ENCODE data around the gene PDE4B.

The PDE4B gene

DNA sequence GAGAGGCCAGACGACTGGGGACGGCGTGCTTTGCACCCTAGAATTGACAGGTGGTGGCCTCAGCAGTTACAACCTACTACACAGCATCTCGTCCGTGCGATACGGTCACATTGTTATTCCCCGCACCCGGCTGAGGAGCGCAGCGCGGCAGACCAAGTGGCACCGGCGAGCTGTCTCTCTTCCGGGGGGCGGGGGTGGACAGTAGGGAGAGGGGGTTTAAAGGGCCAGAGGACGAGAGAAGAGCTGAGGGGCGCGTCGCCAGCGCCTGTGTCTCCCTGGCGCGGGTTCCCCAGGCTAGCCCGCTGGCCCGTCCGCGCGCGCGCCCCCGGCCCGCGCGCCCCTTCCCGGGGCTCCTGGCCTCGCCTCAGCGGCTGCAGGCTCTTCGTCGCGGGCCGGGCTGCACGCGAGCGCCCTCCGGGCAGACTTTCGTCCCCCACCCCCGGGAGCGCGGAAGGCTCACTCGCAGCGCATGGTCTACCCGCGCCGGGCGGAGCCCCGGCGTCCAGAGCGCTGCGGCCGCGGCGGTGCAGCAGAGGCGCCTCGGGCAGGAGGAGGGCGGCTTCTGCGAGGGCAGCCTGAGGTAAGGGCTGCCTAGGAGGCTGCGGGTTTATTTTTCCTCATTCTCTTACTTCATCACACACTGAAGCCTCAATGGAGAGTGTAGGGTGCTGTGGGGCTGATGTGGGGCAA lies at the start of gene PDE4B:
Gene PDE4B, plus strand, starts transcription at position 227 of the 690 bp plus-strand sequence.
- intact Hi-C loops (cut with DNase I), result no loop called here
- peak in 8 of 10 donors; percentile 13 to 90 (median 28) for DNase-seq

- intact Hi-C loops (cut with DNase I), result no loop called here
- DNase-seq, result no peak
These were observed 48.0 kb upstream of the PDE4B start for GRCh38 chr1:65744731-65745130.

DNA sequence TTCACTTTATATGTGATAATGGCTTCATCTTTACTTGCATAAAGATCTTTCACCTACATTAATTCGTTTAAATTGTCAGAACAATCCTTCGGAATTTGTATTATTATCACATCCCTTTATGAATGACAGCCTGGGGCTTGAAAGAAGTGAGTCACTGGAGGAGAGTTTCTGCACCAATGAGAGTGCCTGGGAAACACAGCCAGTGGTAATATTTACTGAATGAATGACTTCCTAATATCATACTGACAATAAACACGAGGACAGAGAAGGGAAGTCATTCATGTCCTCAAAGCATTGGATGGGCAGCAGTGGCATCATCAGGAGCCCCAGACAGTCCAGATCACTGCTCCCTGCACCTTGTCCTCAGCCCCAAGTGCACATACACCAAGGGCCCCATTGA lies 40.7 kb upstream of the PDE4B start:
- peak in 1 of 10 donors; percentile 19 for DNase-seq

GRCh38 chr1:65756616-65757015 lies 36.1 kb upstream of the PDE4B start:
- no peak for DNase-seq
- intact Hi-C loops (cut with DNase I), result no loop called here

More for the DNA sequence above, 40.7 kb upstream of the PDE4B start:
- intact Hi-C loops (cut with DNase I), result no loop called here

DNA sequence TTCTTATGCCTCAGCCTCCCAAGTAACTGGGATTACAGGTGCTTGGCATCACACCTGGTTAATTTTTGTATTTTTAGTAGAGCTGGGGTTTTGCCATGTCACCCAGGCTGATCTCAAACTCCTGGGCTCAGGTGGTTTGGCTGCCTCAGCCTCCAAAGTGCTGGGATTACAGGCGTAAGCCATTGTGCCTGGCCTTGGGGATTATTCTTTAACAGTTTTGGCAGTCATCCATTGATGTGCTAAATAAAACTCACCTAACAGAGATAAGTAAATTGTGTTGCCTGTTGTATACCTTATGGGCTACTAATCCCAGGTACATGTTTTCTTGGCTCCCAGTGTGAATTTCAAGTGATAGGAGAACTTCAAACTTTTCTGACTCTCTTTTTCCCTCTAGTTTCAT lies 35.2 kb upstream of the PDE4B start:
- DNase-seq, result no peak
- intact Hi-C loops (cut with DNase I), result no loop called here

DNA sequence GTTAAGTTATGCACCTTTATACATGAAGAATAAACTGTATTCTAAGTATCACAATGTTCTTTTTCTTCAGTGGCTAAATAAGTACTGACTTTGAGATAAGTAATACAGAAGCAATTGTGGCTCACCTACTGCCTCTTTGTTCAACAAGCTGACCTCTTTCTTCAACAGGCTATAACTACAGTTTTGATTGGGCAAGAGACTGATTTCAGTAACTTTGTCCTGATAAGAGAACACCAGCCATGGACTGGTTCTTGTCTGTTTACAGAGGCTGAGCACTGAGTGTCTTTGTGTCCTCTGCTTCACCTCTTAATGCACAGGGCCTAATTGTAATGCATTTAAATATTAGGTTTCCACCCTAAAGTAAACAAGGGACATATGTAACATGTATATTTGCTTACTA lies 34.6 kb upstream of the PDE4B start:
- intact Hi-C loops (cut with DNase I), result no loop called here
- DNase-seq, result no peak

DNA sequence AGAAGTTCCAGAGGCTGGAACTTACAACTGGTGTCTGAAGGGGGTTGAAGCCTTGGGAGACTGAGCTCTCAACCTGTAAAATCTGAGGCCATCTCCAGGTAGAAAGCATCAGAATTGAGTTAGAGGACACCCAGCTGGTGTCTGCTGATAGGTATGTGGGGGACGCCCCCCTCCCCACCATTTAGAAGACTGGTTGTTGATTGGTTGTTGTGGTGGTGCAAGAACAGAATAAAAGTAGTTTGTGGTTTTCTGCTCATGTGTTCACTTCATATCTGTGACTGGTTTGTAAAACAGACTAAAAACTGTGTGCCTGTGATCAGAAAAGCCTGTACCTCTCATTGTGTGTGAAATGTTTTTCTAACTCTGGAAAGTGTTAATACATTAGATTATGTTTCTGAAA lies 33.2 kb upstream of the PDE4B start:
- DNase-seq, result no peak
- intact Hi-C loops (cut with DNase I), result no loop called here

- intact Hi-C loops (cut with DNase I), result no loop called here
- no peak for DNase-seq
These were observed 30.4 kb upstream of the PDE4B start for GRCh38 chr1:65762081-65762862.

- intact Hi-C loops (cut with DNase I), result no loop called here
- DNase-seq, result no peak
These were observed 28.6 kb upstream of the PDE4B start for GRCh38 chr1:65764052-65764451.

GRCh38 chr1:65765631-65766030 lies 27.1 kb upstream of the PDE4B start:
- intact Hi-C loops (cut with DNase I), result no loop called here
- no peak for DNase-seq

GRCh38 chr1:65769636-65770035 lies 23.1 kb upstream of the PDE4B start:
- no peak for DNase-seq
- intact Hi-C loops (cut with DNase I), result no loop called here

GRCh38 chr1:65772607-65773006 lies 20.1 kb upstream of the PDE4B start:
- DNase-seq, result no peak
- intact Hi-C loops (cut with DNase I), result no loop called here

GRCh38 chr1:65773391-65774123 lies 19.1 kb upstream of the PDE4B start:
- intact Hi-C loops (cut with DNase I), result no loop called here
- no peak for DNase-seq

DNA sequence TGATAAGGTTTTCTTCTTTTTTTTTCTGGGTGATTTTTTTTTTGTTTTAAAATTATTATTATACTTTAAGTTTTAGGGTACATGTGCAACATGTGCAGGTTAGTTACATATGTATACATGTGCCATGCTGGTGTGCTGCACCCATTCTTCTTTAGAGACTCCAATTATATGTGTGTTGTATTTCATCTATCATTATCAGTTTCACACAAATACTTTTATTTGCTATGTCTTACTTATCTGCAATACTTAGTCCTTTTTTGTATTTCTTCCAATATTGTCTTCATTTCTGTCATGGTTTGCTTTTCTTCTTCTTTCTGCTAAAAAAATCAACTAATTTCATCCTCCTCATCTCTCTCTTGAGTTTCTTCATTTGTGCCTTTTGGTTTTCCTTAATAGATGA lies 3.9 kb upstream of the PDE4B start:
- DNase-seq, result no peak
- intact Hi-C loops (cut with DNase I), result no loop called here

GRCh38 chr1:65791396-65791795 lies 1.3 kb upstream of the PDE4B start:
- intact Hi-C loops (cut with DNase I), result no loop called here
- DNase-seq, result no peak

DNA sequence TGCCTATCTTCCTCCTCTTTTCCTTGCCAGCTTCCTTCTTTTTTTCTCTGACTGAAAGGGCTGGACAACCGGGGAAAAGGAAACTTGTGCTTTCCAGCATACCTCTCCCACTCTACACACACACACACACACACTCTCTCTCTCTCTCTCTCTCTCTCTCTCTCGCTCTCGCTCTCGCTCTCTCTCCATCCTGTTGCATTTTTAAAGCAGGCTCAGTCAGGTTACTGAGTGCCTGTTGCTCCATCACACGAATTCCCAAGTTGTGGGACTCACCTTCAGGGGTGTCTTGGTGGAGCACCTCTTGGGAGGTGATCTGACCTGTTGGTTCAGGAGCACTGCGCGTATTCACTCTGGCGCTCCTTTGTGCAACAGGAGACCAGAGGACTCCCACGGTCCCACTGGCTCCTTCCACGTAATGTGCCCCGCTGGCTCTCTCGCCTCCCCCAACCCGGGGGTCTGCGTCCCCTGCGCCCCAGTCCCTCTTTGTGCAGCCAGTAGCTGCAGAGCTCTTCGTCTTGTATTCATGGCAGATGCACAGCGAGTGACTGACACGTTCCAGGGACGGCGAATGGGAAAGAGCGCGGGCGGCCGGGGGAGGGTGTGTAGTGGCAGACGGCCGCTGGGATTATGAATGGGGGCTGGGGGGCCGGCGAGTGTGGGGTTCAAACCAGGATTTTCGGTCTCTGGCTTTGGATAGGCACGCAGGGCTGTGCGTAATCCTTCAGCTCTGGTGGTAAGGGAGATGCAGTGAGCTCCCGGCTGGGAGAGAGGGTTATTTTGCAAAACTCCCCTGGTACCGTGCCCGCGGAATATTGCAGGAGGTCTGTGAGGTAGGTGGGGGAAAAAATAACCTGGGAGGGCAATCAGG lies 660 bp upstream of the PDE4B start:
- peak in 8 of 10 donors; percentile 16 to 88 (median 43) for DNase-seq
- intact Hi-C loops (cut with DNase I), result no loop called here

- intact Hi-C loops (cut with DNase I), result no loop called here
- peak in 4 of 10 donors; percentile 16 to 82 (median 72) for DNase-seq
These were observed 651 bp downstream of the PDE4B start for GRCh38 chr1:65793359-65793732.

DNA sequence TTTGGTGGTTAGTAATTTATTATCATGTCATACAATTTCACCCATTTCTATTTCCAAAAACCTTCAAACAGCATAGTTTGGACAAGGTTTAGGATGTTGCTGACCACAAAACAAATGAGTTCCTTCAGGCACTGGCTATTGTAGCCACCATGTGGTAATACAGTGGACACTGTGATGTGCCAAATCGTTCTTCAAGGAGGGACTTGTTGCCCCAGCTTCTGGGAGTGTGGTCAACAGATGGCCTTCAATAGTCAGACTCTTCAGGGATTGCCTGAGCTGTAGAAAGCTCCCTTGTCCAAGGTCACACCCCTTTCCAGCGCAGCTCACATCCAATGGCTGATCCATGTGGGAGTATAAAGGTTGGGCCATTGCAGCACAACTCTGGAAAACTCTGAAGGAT lies 2.6 kb downstream of the PDE4B start:
- DNase-seq, result no peak
- intact Hi-C loops (cut with DNase I), result no loop called here

- intact Hi-C loops (cut with DNase I), result no loop called here
- DNase-seq, result no peak
These were observed 6.9 kb downstream of the PDE4B start for GRCh38 chr1:65799601-65800000.

DNA sequence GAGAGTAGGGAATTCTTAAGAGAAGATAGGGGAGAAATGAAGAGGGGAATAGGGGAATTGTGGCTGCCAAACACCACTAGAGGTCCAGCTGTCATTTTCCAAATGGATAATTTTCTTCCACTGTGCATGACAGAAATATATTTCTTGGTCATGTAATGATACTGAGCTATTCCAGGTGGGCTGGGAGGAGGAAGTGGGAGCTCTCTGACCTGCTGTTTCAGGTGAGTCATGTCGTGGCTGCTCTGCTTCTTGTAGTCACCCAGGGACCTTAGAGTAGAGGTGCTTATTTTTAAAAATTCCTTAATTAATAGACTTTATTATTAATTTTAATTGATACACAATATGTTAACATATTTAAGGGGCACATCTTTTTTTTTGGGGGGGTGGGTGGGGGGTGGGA lies 11.9 kb downstream of the PDE4B start:
- DNase-seq, result no peak
- intact Hi-C loops (cut with DNase I), result no loop called here

DNA sequence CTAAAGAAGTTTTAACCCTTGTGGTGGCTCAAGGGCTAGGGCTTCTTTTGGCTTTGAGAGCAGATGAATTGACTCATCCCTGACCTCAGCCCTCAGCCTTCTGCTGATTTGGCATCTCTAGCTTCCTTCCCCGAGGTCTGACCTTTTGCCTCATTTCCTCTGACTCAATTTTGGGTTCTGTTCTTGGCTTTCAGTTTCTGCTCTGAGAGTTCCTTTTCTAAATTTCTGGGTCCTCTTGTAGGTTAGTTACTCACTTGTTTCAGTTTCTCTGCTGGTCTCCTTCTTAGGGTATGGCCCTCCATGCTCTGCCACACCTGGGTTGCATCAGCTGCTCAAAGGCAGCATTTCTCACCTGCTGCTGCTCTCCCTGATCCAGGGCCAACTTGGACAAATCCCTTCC lies 19.4 kb downstream of the PDE4B start:
- DNase-seq, result no peak
- intact Hi-C loops (cut with DNase I), result no loop called here

Measured in posterior cingulate gyrus (tissue), 11 donors.